ENCODE measurements around the gene BCL11A.

- TF ChIP-seq POLR2A (IDR thresholded peaks at IDR 0.05; ENCODE audit: low read length) = no peak
- no peak for TF ChIP-seq GATA1 (IDR thresholded peaks at IDR 0.05; ENCODE audit: low read depth, low read length)
These were observed 137.0 kb downstream of the BCL11A start for GRCh38 chr2:60416221-60417008.

All from erythroblast (primary cell).